Embryonic facial prominence (tissue), 1 donor: ENCODE data around the gene TFAP2A.

Source experiments
- DNase-seq: peaks from one replicate; pipeline ENCODE4 v3.0.0-alpha.2; 2016; ENCODE audit errors: extremely low spot score

The TFAP2A gene

GRCh38 chr6:10399451-10399850 lies 15.4 kb downstream of the TFAP2A start:
- no peak for DNase-seq

DNA sequence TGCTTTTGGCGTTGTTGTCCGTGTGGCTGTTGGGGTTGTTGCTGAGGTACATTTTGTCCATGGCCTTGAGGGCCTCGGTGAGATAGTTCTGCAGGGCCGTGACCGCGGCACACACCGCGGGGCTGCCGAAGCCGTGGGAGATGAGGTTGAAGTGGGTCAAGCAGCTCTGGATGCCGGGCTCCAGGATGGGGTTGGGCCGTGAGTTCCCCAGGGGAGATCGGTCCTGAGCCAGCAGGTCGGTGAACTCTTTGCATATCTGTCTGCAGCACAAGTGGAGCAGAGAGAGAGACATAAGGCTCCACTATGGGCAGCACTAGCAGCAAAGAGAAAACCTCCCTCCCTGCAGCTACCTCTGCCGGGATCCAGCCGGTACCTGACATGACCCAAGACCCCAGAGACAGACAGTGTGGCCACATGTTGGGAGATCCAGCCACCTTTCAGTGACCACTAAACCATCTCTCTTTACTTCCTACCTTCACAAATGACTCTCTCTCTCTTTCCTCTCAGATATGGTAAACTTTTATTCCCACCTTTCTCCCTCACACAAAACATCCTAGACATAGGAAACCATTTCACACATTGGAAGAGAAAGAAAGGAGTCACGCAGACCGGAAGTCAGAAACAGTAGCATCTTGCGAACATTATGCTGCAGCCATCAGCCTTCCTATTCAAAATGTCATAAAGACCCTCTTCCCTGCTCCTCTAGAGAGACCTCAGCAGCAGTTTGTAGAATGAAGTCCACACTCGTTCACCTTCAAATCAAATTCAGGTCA lies 16.2 kb downstream of the TFAP2A start:
- DNase-seq: no peak

DNA sequence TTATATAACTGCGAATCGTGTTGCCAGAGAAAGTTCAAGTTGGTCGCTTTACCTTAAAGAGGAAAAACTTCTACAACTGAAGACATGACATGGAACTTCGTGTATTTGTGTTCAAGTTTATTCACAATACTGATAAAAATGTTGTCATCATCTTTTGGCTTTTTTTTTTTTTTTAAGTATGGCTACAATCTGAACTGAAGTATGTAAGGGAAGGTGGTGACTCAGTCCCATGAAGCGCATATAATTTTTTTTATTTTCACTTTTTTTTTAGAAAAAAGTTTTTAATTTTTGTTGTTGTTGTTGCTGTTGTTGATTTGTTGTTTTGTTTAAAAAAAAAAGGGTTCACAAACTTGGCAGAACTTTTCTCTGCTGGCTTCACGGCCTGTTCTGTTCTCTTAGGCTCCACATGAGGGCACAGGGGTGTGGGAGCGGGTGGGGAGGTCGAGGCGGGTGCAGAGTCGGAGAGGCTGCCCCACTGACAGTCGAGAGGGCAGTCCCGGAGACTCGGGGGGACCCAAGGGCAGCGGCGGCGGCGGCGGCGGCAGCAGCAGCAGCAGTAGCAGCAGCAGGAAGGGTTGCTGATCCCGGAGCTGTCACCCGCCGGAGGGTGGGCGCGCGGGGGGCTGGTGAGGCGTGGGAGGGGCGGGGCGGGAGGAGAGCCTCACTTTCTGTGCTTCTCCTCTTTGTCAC lies 17.0 kb downstream of the TFAP2A start:
- no peak for DNase-seq

- no peak for DNase-seq
These were observed 18.1 kb downstream of the TFAP2A start for GRCh38 chr6:10396785-10397184.

DNA sequence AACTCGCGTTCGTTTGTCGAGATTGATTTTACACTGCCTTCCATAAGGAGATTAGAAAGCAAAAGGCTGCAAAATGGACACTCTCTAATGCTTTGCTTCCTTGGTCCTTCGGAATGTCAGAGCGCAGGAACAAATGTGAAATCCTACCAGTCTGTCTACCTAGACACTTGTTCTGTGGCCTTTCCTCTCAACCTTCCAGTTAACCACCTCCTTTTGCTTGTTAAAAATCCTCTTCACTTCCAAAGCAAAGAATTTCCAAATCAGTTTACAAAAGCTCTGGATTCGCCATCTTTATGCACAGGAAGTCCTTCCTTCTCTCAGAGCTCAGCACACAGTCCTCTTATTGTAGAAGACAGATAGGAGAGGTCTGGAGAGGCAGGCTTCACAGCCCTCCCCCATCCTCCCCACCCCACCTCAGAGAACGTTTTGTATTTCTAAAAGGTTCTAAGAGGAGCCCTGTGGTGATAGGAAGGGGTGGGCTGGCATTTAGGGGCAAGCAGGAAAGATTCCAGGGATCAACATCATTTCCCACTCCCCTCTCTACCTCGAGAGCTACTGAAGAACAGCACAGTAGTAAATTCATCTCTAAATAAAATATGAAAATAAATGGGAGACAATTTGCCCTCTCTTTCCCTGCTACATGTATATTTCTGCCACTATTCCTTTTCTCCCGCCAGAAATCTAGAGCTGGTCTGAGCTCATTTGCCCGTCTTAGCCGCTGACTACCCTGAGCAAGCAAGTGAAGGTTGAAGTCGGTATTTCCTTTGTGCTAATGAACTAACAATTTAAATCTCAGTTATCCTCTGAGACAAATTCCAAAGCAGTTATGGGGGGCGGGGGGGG lies 18.9 kb downstream of the TFAP2A start:
- DNase-seq: no peak

- DNase-seq: no peak
These were observed 19.6 kb downstream of the TFAP2A start for GRCh38 chr6:10395171-10395703.

DNA sequence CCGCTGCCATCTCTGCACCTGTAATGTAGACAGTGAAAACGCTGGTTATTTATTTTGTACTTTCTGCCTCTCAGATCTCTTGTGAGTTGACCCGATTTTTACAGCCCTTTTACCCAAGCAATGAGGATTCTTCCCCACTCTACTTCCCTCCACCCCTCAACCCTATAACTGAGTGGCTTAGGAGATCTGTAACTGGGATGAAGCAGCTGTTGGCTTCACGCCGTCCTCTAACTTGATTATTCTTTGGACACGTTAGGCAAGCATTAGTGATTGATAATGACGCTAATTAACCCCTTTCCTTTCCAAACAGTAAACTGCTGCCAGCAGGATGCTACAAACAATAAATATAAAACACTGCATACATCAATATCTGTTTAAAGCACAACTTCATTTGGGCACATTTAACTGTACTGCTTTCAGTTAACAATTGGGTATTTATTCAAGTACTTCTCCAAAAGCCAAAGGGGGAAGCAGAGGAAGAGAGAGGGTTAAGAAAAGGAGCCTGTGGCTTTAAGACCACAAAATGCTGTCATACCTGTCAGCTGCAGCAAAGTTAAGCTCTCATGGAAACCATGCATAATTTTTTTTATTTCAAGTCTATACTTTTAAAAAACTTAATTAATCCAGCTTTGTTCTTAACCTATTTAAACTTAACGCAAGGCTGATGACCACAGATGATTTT lies 21.2 kb downstream of the TFAP2A start:
- no peak for DNase-seq

- DNase-seq: no peak
These were observed 23.1 kb downstream of the TFAP2A start for GRCh38 chr6:10391799-10392198.

DNA sequence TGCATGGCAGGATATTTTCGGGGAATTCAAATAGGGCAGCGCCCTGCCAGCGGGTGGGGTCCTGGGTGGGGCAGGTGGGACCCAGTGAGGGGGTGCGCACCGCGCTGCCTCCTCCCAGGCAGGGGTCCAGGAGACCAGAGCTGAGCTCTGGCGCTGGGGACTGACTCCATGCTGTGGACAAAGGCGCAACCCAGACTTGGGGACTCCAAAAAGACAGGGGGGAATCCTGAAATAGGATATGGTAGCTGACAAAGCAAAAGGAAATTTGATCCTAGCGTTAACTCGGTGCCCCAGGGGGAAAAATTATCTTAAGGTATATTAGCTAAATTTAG lies 23.6 kb downstream of the TFAP2A start:
- DNase-seq: no peak

GRCh38 chr6:10390495-10391298 lies 24.2 kb downstream of the TFAP2A start:
- no peak for DNase-seq

DNA sequence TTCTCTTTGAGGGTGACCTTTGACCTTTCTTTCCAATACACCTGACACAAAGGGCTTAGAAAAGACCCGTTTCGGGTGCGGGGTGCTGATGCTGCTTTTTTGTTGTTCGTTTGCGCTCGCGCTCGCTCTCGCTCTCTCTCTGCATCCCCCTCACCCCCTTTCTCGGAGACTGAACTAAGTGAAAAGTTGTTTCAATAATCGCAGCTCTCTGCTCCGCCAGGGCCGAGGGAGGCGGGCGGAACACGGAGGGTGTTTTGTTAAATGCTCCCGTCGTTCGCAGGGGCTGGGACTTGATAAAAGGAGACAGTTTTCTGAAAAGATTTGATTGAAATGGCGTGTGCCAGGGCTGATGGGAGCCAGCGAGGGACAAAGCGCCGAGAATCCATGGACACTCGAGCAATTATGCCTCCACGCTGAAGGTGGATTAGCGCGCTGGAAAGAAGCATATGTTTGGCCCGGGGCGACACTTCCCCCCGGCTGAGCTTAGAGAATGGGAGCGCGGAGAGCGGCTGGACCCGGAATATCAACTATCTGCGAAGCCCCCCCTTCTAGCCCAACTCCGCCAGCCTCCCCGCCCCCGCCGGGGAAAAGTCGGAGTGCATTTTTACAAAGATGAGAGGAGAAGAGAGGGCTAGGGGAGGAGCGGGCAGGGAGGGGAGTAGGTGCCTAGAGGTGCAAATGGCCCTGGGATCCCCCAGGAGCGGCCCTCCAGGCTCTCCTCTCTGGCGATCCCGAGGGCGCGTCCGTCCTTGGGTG lies 25.0 kb downstream of the TFAP2A start:
- no peak for DNase-seq

- peak; percentile 66 for DNase-seq
These were observed 27.9 kb downstream of the TFAP2A start for GRCh38 chr6:10386756-10387654.

DNA sequence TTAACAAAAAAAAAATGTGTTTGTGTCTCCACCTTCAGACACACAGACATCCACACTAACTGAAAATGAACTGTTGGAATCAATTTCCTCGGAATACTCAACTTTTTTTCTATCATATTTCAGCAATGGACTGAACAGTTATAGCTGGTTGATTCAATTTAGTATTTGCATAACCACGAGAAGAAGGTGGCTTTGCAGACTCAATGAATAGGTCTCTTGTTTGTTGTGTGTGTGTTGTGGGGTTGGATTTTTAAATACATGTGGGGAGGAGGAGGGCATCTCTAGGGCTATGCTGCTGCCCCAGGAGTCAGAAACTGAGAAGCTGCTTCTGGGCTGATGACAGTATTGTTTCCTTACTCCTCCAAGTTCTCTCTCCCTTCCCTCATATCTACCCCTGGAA lies 28.7 kb downstream of the TFAP2A start:
- no peak for DNase-seq

DNA sequence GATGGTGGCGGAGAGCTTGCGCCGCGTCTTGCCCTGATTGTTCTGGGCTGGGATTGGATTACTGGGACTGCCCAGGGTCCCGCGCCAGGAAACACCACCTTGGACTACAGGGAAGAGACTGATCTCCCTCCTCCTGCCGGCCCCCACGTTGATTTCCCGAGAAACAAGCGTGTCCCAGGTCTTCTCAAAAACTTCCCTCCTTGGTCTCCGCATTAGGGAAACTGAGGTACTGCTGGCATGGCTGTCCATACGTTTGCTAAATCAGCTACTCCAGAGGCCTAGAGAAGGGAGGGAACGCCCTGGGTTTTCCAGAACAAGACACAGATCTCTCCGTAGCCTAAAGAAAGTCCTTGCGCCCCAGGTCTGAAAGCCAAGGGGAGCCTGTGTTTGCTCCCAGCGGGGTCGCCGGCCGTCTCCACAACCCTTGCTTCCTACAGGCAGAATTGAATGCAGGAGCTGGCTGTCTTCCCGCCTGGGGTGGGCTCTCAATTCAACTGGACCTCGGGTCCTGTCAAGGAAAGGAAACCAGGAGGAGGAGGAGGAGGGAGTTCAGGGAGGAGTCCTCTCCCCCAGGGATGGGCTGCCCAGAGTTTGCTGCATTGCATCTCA lies 29.2 kb downstream of the TFAP2A start:
- no peak for DNase-seq

GRCh38 chr6:10384610-10385523 lies 30.0 kb downstream of the TFAP2A start:
- DNase-seq: no peak

- no peak for DNase-seq
These were observed 30.7 kb downstream of the TFAP2A start for GRCh38 chr6:10384091-10384609.

DNA sequence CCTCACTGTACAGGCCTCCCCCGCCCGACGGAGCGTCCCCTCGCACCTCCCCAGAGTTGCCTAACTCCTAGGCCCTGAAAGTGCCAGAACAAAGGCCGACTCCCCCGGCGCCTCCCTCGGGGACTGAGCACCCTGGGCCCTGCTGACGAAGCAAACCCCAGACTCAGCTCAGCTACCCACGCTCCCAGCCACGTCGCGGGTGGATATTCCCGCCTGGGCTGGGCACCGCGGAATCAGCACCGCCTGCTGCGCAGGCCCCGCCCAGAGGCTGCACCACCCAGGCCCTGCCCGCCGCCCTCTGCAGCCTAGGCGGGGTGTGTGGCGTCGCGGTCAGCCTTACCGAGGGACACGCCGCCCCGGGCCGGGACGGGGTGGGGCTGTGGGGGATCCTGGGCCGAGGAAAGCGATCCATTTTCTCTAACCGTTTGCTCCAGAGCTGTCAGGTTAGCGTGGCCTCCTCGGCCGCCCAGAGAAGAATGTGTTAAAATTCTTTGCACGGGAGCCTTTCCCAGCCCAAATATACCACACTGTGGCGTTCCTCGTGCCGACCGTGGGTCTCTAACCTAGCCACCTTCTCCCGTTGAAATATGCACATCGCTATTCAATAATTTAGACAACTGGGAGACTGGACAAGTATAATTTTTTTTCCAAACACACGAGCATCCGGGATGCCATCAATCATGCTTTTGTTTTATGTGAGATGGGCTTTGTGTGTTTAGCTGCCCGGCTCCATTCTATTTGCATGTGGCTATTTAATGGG lies 31.4 kb downstream of the TFAP2A start:
- no peak for DNase-seq
